ENCODE data around the gene THEM4. TPM values are rescaled to one million over a fixed set of nuclear protein-coding genes. Genes with fewer than 3 reads are reported as not detected.

Gene THEM4
- total RNA-seq (100 to 1,000 TPM; 105 to 106 TPM), polyA plus RNA-seq (100 to 1,000 TPM; 113 to 122 TPM)

- Histone ChIP-seq H3K9me3 (ENCODE audit: control insufficient read depth in 1 of 2, low read length in 2 of 2) (peaks cover 0 to 8% of the 10 kb centered on the region in 2 donors), H3K36me3 (ENCODE audit: insufficient read depth, low read length) (no peaks in the 10 kb centered on the region), H3K4me1 (ENCODE audit: insufficient read depth, low read length) (peaks cover 53% of the 10 kb centered on the region), H3K27ac (ENCODE audit: low read depth, low read length) (peak within 1 kb of the TSS; percentile 61), H3K27me3 (ENCODE audit: insufficient read depth, low read length) (no peaks in the 10 kb centered on the region), H3K4me3 (ENCODE audit: low read length in 2 of 2) (peak within 1 kb of the TSS; percentile 76 to 79)
- ChIA-PET CTCF (ENCODE audit: partially characterized antibody) (interaction anchor here (0.7 to 4.5 kb wide), 10 partner anchors 11 to 125 kb away, joined by 3 to 48 read pairs (median 4); no protein-coding TSS in a partner anchor), POLR2A (ENCODE audit: partially characterized antibody) (interaction anchor here (0.6 to 9.6 kb wide), 17 partner anchors 8 to 131 kb away, joined by 3 to 248 read pairs (median 4); partner anchors contain the start of gene C2CD4D)
- peak within 1 kb of the TSS; percentile 73 to 94 (median 89) for H3K27ac Mint-ChIP-seq
- H3K9me3 Mint-ChIP-seq = peaks cover 0 to 19% (median 12%) of the 10 kb centered on the region in 8 donors
- intact Hi-C loops (cut with micrococcal nuclease) = loop anchor here (5.0 kb wide), 1 partner anchor 72 kb away; the partner anchor contains the start of gene C2CD4D
- no peaks in the 10 kb centered on the region for H3K27me3 Mint-ChIP-seq
- peak; percentile 81 to 90 (median 83) for DNase-seq
- H3K36me3 Mint-ChIP-seq = peaks cover 24 to 31% of the 10 kb centered on the region in 2 donors
- H3K4me1 Mint-ChIP-seq = peaks cover 22 to 48% (median 39%) of the 10 kb centered on the region in 4 donors
- H3K4me3 Mint-ChIP-seq = peak within 1 kb of the TSS; percentile 83 to 91 (median 86)
Measured at GRCh38 chr1:151909167-151910149, at the start of gene THEM4. Gene THEM4, minus strand, starts transcription at chr1:151909511. Its CDS starts 53 bp downstream, at chr1:151909458.

GRCh38 chr1:151958959-151959358 is 49.6 kb upstream of the THEM4 start:
- Histone ChIP-seq H3K27ac (ENCODE audit: low read depth, low read length) (no peak overlapping the region), H3K36me3 (ENCODE audit: insufficient read depth, low read length) (no peaks in the 10 kb centered on the region), H3K9me3 (ENCODE audit: control insufficient read depth in 1 of 2, low read length in 2 of 2) (no peaks in the 10 kb centered on the region), H3K4me1 (ENCODE audit: insufficient read depth, low read length) (peaks cover 4% of the 10 kb centered on the region), H3K4me3 (ENCODE audit: low read length in 2 of 2) (no peak overlapping the region), H3K27me3 (ENCODE audit: insufficient read depth, low read length) (no peaks in the 10 kb centered on the region)
- DNase-seq = no peak
- POLR2A ChIA-PET (ENCODE audit: partially characterized antibody) = no interaction called here
- CTCF ChIA-PET (ENCODE audit: partially characterized antibody) = interaction anchor here (1.0 to 1.5 kb wide), 2 partner anchors 9 to 55 kb away, joined by 3 to 4 read pairs; no protein-coding TSS in a partner anchor
- Mint-ChIP-seq H3K27ac (no peak overlapping the region), H3K4me1 (peaks cover 5 to 12% (median 8%) of the 10 kb centered on the region in 4 donors), H3K9me3 (no peaks in the 10 kb centered on the region), H3K27me3 (peaks cover 0 to 3% of the 10 kb centered on the region in 2 donors), H3K36me3 (no peaks in the 10 kb centered on the region), H3K4me3 (no peak overlapping the region)
- intact Hi-C loops (cut with micrococcal nuclease) = no loop called here

- no peak overlapping the region for H3K27ac ChIP-seq (ENCODE audit: low read depth, low read length)
- CTCF ChIA-PET (ENCODE audit: partially characterized antibody) = interaction anchor here (0.6 kb wide), 1 partner anchor 39 kb away, joined by 3 read pairs; no protein-coding TSS in a partner anchor
- H3K4me1 ChIP-seq (ENCODE audit: insufficient read depth, low read length) = peaks cover 4% of the 10 kb centered on the region
- POLR2A ChIA-PET (ENCODE audit: partially characterized antibody) = no interaction called here
- H3K9me3 ChIP-seq (ENCODE audit: control insufficient read depth in 1 of 2, low read length in 2 of 2) = no peaks in the 10 kb centered on the region
- intact Hi-C loops (cut with micrococcal nuclease) = no loop called here
- Mint-ChIP-seq H3K9me3 (no peaks in the 10 kb centered on the region), H3K4me3 (no peak overlapping the region), H3K4me1 (peaks cover 5 to 9% (median 7%) of the 10 kb centered on the region in 4 donors), H3K27ac (no peak overlapping the region), H3K27me3 (no peaks in the 10 kb centered on the region), H3K36me3 (no peaks in the 10 kb centered on the region)
- DNase-seq = no peak
- no peaks in the 10 kb centered on the region for H3K27me3 ChIP-seq (ENCODE audit: insufficient read depth, low read length)
- H3K36me3 ChIP-seq (ENCODE audit: insufficient read depth, low read length) = no peaks in the 10 kb centered on the region
- no peak overlapping the region for H3K4me3 ChIP-seq (ENCODE audit: low read length in 2 of 2)
Measured at GRCh38 chr1:151956957-151957497, 47.7 kb upstream of the THEM4 start.

DNA sequence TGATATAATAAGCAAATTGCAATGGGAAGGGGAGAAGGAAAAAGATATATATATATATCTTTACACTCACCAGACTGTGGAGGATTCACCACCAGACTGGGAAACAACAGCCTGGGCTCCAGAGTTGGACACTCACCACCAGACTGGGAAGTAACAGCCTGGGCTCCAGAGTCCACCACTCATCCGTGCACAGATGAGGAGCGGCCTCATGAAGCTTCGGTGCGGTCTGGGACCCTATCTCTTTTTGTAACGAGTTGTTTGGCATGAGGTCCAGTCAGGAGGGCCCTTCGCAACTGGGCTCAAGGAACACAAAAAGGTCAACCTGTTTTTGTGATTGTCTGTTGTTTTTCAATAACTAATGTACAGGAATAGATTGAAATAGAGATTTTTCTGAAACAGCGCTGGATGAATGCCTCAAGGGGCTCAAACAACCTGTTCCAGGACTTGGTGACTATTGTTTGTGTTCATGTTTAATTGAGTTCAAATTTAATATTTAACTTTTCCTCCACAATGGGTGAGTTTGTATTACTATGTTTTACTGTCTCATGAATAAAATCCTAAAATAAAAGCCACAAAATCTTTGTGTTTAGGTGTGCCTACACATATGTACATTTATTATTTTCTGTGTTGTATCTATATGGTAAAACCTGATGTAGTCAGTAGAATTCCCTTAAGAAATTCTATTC is 44.2 kb upstream of the THEM4 start:
- no peaks in the 10 kb centered on the region for H3K4me1 ChIP-seq (ENCODE audit: insufficient read depth, low read length)
- H3K27me3 ChIP-seq (ENCODE audit: insufficient read depth, low read length) = no peaks in the 10 kb centered on the region
- no peaks in the 10 kb centered on the region for H3K9me3 Mint-ChIP-seq
- no peak for DNase-seq
- no peak overlapping the region for H3K27ac ChIP-seq (ENCODE audit: low read depth, low read length)
- POLR2A ChIA-PET (ENCODE audit: partially characterized antibody) = no interaction called here
- H3K27me3 Mint-ChIP-seq = no peaks in the 10 kb centered on the region
- H3K4me1 Mint-ChIP-seq = no peaks in the 10 kb centered on the region
- no peaks in the 10 kb centered on the region for H3K36me3 ChIP-seq (ENCODE audit: insufficient read depth, low read length)
- no peaks in the 10 kb centered on the region for H3K9me3 ChIP-seq (ENCODE audit: control insufficient read depth in 1 of 2, low read length in 2 of 2)
- H3K4me3 ChIP-seq (ENCODE audit: low read length in 2 of 2) = no peak overlapping the region
- no peak overlapping the region for H3K27ac Mint-ChIP-seq
- no peak overlapping the region for H3K4me3 Mint-ChIP-seq
- CTCF ChIA-PET (ENCODE audit: partially characterized antibody) = interaction anchor here (0.8 to 1.7 kb wide), 7 partner anchors 12 to 48 kb away, joined by 3 to 7 read pairs (median 3); no protein-coding TSS in a partner anchor
- intact Hi-C loops (cut with micrococcal nuclease) = no loop called here
- no peaks in the 10 kb centered on the region for H3K36me3 Mint-ChIP-seq

GRCh38 chr1:151952811-151953210 is 43.5 kb upstream of the THEM4 start:
- Histone ChIP-seq H3K9me3 (ENCODE audit: control insufficient read depth in 1 of 2, low read length in 2 of 2) (no peaks in the 10 kb centered on the region), H3K27ac (ENCODE audit: low read depth, low read length) (no peak overlapping the region), H3K36me3 (ENCODE audit: insufficient read depth, low read length) (no peaks in the 10 kb centered on the region), H3K27me3 (ENCODE audit: insufficient read depth, low read length) (no peaks in the 10 kb centered on the region), H3K4me3 (ENCODE audit: low read length in 2 of 2) (no peak overlapping the region), H3K4me1 (ENCODE audit: insufficient read depth, low read length) (no peaks in the 10 kb centered on the region)
- POLR2A ChIA-PET (ENCODE audit: partially characterized antibody) = no interaction called here
- no peaks in the 10 kb centered on the region for H3K27me3 Mint-ChIP-seq
- no peaks in the 10 kb centered on the region for H3K9me3 Mint-ChIP-seq
- intact Hi-C loops (cut with micrococcal nuclease) = no loop called here
- no peaks in the 10 kb centered on the region for H3K4me1 Mint-ChIP-seq
- no peak for DNase-seq
- no peak overlapping the region for H3K27ac Mint-ChIP-seq
- CTCF ChIA-PET (ENCODE audit: partially characterized antibody) = interaction anchor here (1.0 to 1.4 kb wide), 4 partner anchors 13 to 47 kb away, joined by 3 to 5 read pairs (median 4); no protein-coding TSS in a partner anchor
- no peak overlapping the region for H3K4me3 Mint-ChIP-seq
- no peaks in the 10 kb centered on the region for H3K36me3 Mint-ChIP-seq

DNA sequence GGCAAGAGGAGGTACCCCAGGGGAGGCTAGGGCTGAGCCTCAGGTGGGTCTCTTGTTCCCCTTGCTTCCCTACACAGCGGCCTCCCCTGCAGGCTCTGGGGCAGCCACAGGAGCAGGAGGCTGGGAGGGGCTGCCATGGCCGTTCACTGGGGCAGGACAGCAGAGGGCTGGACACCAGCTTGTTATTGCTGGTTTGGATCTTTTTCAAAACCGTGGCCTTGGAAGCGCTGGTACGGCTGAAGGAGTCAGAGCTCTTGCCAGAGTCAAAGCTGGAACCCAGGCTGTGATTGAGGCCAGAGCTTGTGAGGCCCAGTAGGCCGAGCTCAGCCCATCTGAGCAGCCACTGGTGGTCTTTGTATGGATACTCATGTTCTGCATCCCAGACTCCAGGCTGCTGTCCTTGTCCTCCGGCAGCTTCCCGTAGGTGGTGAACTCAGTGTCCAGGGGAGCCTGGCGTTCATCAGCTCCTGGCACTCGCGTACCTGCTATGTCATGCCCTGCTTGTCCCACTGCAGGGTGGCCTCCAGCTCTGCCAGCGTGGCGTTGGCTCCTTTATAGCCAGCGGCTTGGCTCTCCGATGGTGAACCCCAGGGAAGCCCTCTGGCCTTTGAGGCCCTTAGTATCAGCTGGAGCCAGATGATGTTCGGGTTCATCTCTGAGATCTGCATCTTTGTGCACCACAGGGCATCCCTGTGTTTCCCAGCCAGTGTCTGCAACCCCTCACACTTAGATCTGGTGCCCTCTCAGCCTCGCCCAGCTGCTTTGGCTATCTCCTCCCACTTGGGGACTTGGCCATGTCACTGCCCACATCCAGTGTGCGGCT is 40.3 kb upstream of the THEM4 start:
- Histone ChIP-seq H3K27me3 (ENCODE audit: insufficient read depth, low read length) (no peaks in the 10 kb centered on the region), H3K4me3 (ENCODE audit: low read length in 2 of 2) (no peak overlapping the region), H3K27ac (ENCODE audit: low read depth, low read length) (no peak overlapping the region), H3K9me3 (ENCODE audit: control insufficient read depth in 1 of 2, low read length in 2 of 2) (no peaks in the 10 kb centered on the region), H3K36me3 (ENCODE audit: insufficient read depth, low read length) (no peaks in the 10 kb centered on the region), H3K4me1 (ENCODE audit: insufficient read depth, low read length) (peaks cover 26% of the 10 kb centered on the region)
- CTCF ChIA-PET (ENCODE audit: partially characterized antibody) = interaction anchor here (1.1 to 3.4 kb wide), 5 partner anchors 10 to 23 kb away, joined by 3 to 14 read pairs (median 4); no protein-coding TSS in a partner anchor
- Mint-ChIP-seq H3K27ac (peak overlapping the region in 2 of 7 donors; percentile 50 to 84), H3K4me1 (peaks cover 24 to 26% (median 25%) of the 10 kb centered on the region in 4 donors), H3K9me3 (no peaks in the 10 kb centered on the region), H3K4me3 (no peak overlapping the region), H3K36me3 (no peaks in the 10 kb centered on the region), H3K27me3 (no peaks in the 10 kb centered on the region)
- intact Hi-C loops (cut with micrococcal nuclease) = no loop called here
- POLR2A ChIA-PET (ENCODE audit: partially characterized antibody) = interaction anchor here (2.1 to 2.4 kb wide), 2 partner anchors 44 to 51 kb away, joined by 4 to 11 read pairs; partner anchors contain the start of gene S100A10
- DNase-seq = no peak
